Peyer's patch (tissue), 4 donors: ENCODE measurements around the gene PTPN4. TPM values are rescaled to one million over a fixed set of nuclear protein-coding genes. Genes with fewer than 3 reads are reported as not detected.

Experiments
- DNase-seq, 3 donors: peaks; one replicate each; pipeline ENCODE4 v3.0.0-alpha.2; 2017 to 2019
- H3K27ac ChIP-seq, 4 donors: fragments of 200-600 bp; sonication (generic); one replicate each; pipeline ENCODE4 v1.5.1; 2016 to 2019
- H3K27me3 ChIP-seq, 2 donors: fragments of 200-600 bp; sonication (generic); one replicate each; pipeline ENCODE4 v1.5.1; 2019
- H3K36me3 ChIP-seq, 3 donors: fragments of 200-600 bp; sonication (generic); one replicate each; pipeline ENCODE4 v1.5.1; 2016 to 2019
- H3K4me1 ChIP-seq, 4 donors: fragments of 200-600 bp; sonication (generic); one replicate each; pipeline ENCODE4 v1.5.1; 2016 to 2019
- H3K4me3 ChIP-seq, 4 donors: fragments of 200-600 bp; sonication (generic); 1 replicate in 3 of 4; 2 replicates in 1 of 4; pipeline ENCODE4 v1.5.1; 2016 to 2019; ENCODE audit warnings: mild to moderate bottlenecking in 1 of 4
- H3K9me3 ChIP-seq, 4 donors: fragments of 200-600 bp; sonication (generic); one replicate each; pipeline ENCODE4 v1.5.1; 2016 to 2019; ENCODE audit warnings: mild to moderate bottlenecking in 1 of 4
- CTCF ChIP-seq, 6 experiments: fragments of 450-650 bp in 4 of 6; fragments of 200-600 bp in 2 of 6; sonication (generic) in 1 of 6; IDR thresholded peaks; one replicate each; pipeline ENCODE4 v1.5.1; 2017 to 2019; ENCODE audit warnings: antibody characterized with exemption in 6 of 6, mild to moderate bottlenecking in 3 of 6, moderate library complexity in 1 of 6
- POLR2A ChIP-seq, 2 donors: fragments of 450-650 bp; IDR thresholded peaks; one replicate each; pipeline ENCODE4 v1.5.1; 2017; ENCODE audit warnings: antibody characterized with exemption in 2 of 2, mild to moderate bottlenecking in 2 of 2, moderate library complexity in 2 of 2
- total RNA-seq, 4 donors: library from RNA; depleted of rRNA; stranded (reverse); fragments of >200 nt; gene quantifications; one replicate each; pipeline ENCODE4 v1.1.0, GENCODE V29; 2016

The PTPN4 gene
- total RNA-seq, 4 donors from 2014 or later, result 33.1 to 86.6 (median 43.5) TPM

- Histone ChIP-seq H3K9me3 (no peaks in the 10 kb centered on the region), H3K27me3 (no peaks in the 10 kb centered on the region), H3K4me1 (no peaks in the 10 kb centered on the region), H3K36me3 (no peaks in the 10 kb centered on the region), H3K27ac (no peak overlapping the region), H3K4me3 (no peak overlapping the region)
- DNase-seq, result no peak
- no peak for TF ChIP-seq CTCF (IDR thresholded peaks at IDR 0.05)
- TF ChIP-seq POLR2A (IDR thresholded peaks at IDR 0.05), result no peak
Measured at GRCh38 chr2:119741868-119742267, 17.9 kb upstream of the PTPN4 start.

DNA sequence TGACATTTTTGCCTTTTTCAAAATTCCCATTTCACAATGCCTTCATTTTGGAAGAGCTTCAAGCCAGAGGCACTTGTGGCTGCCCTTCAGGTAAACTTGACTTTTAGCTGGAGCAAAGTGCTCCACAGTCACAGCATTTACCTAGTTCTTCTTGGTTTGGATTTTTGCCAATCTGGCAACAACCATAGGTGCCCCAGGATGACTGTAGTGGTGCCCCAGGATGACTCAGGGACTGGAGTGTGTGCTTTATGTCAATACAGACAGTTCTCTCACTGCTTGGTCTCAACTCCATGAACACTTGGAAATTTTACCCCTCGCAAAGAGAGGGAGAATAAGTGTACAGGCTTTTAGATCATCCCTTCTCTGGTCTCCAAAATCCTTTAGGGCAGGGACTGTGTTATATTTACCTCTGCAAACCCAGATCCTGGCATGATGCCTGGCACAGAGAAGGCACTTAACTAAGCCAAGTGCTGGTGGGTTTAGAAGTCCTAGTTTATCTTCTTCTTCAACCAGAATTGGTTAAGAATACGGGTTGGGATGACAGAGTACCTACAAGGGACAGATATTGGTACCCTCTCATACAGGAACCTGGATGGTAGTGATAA lies 15.3 kb upstream of the PTPN4 start:
- no peak for DNase-seq
- no peaks in the 10 kb centered on the region for H3K9me3 ChIP-seq
- H3K27me3 ChIP-seq, result no peaks in the 10 kb centered on the region
- H3K4me3 ChIP-seq, result no peak overlapping the region
- no peaks in the 10 kb centered on the region for H3K36me3 ChIP-seq
- no peak for TF ChIP-seq POLR2A (IDR thresholded peaks at IDR 0.05)
- TF ChIP-seq CTCF (IDR thresholded peaks at IDR 0.05), result no peak
- H3K27ac ChIP-seq, result no peak overlapping the region
- H3K4me1 ChIP-seq, result no peaks in the 10 kb centered on the region

DNA sequence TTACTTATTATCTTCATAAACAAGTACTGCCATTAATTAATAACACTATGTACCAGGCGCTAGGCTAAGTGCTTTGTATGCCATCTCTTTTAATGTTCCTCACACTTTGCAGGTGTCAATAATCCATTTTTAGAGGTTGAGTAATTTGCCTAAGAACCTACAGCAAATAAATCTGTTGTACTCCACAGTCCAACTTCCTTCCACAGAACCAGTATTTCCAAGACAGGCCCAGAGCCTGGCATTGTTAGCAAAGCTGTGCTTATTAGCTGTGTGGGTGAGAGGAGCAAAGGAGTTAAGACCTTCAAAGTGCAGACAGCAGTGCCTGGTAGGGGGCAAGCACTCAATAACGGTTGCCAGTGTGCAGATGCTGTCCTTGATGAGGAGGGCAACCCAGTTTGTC lies 14.2 kb upstream of the PTPN4 start:
- Histone ChIP-seq H3K9me3 (no peaks in the 10 kb centered on the region), H3K36me3 (no peaks in the 10 kb centered on the region), H3K4me3 (no peak overlapping the region), H3K27me3 (no peaks in the 10 kb centered on the region), H3K27ac (no peak overlapping the region), H3K4me1 (no peaks in the 10 kb centered on the region)
- TF ChIP-seq CTCF (IDR thresholded peaks at IDR 0.05) (no peak), POLR2A (IDR thresholded peaks at IDR 0.05) (no peak)
- no peak for DNase-seq

- H3K4me1 ChIP-seq, result no peaks in the 10 kb centered on the region
- TF ChIP-seq CTCF (IDR thresholded peaks at IDR 0.05) (no peak), POLR2A (IDR thresholded peaks at IDR 0.05) (no peak)
Measured at GRCh38 chr2:119746836-119747686, 12.7 kb upstream of the PTPN4 start.

DNA sequence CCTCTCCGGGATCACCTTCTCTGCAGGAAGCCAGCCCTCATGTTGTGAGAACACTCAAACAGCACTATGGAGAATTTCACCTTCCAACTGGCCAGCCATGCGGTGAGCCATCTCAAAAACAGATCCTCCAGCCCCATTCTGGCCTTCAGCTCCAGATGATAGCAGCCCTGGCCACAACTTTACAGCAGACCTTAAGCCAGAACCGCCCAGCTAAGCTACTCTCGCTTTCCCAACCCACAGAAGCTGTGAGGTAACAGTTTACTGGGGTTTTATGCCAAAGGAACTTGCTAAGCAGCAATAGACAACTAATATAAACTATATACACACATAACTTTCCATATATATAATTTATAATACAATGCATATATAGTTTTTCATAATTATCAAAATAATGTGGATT lies 11.6 kb upstream of the PTPN4 start:
- TF ChIP-seq CTCF (IDR thresholded peaks at IDR 0.05), result no peak
- no peak for TF ChIP-seq POLR2A (IDR thresholded peaks at IDR 0.05)
- DNase-seq, result no peak
- H3K36me3 ChIP-seq, result no peaks in the 10 kb centered on the region
- H3K9me3 ChIP-seq, result no peaks in the 10 kb centered on the region
- no peak overlapping the region for H3K4me3 ChIP-seq
- H3K4me1 ChIP-seq, result no peaks in the 10 kb centered on the region
- no peaks in the 10 kb centered on the region for H3K27me3 ChIP-seq
- no peak overlapping the region for H3K27ac ChIP-seq

More at GRCh38 chr2:119746836-119747686, 12.7 kb upstream of the PTPN4 start:
- Histone ChIP-seq H3K4me3 (no peak overlapping the region), H3K9me3 (no peaks in the 10 kb centered on the region), H3K27me3 (no peaks in the 10 kb centered on the region), H3K36me3 (no peaks in the 10 kb centered on the region), H3K27ac (no peak overlapping the region)
- no peak for DNase-seq
